K562 (cell line): ENCODE measurements around the gene GGCT. TPM values are rescaled to one million over a fixed set of nuclear protein-coding genes. Genes with fewer than 3 reads are reported as not detected.

Experiments
- CHD1 ChIP-seq: fragments of 200-600 bp; sonication (generic); IDR thresholded peaks from one replicate; pipeline ENCODE4 v1.6.1; 2012; ENCODE audit warnings: mild to moderate bottlenecking, moderate library complexity, low read length, inconsistent platforms
- DNMT1 ChIP-seq: fragments of 450-650 bp; IDR thresholded peaks from 2 replicates; pipeline ENCODE4 v1.6.1; 2016; ENCODE audit warnings: antibody characterized with exemption, mild to moderate bottlenecking
- E2F1 ChIP-seq: sonication (generic); formaldehyde crosslinking; IDR thresholded peaks from 2 replicates; pipeline ENCODE4 v1.8.1; 2023; ENCODE audit warnings: mild to moderate bottlenecking, missing genetic modification reagents, moderate library complexity
- HIVEP1 ChIP-seq: fragments of 250-450 bp; sonication (Bioruptor Pico); IDR thresholded peaks from 2 replicates; pipeline ENCODE4 v1.4.0; 2020; ENCODE audit warnings: mild to moderate bottlenecking
- HOMEZ ChIP-seq: fragments of 250-450 bp; sonication (Bioruptor Pico); IDR thresholded peaks from 2 replicates; pipeline ENCODE4 v1.4.0; 2020; ENCODE audit warnings: mild to moderate bottlenecking, moderate library complexity
- IFI16 ChIP-seq: fragments of 250-450 bp; sonication (Bioruptor Pico); IDR thresholded peaks from 2 replicates; pipeline ENCODE4 v2.1.2; 2022; ENCODE audit warnings: mild to moderate bottlenecking, inconsistent platforms
- MLX ChIP-seq, 2 experiments: fragments of 450-650 bp in 1 of 2; sonication (generic) in 1 of 2; formaldehyde crosslinking; conservative IDR thresholded peaks; 2 replicates each; pipeline versions ENCODE4 v1.4.0 to v1.8.1; 2020 to 2022; ENCODE audit warnings: mild to moderate bottlenecking in 1 of 2, missing genetic modification reagents in 1 of 2
- MNT ChIP-seq, 2 experiments: fragments of 450-650 bp; conservative IDR thresholded peaks; 2 replicates each; pipeline ENCODE4 v1.6.1; 2017; ENCODE audit warnings: mild to moderate bottlenecking in 2 of 2, moderate library complexity in 2 of 2
- NR4A1 ChIP-seq, 2 experiments: fragments of 250-450 bp in 1 of 2; fragments of 450-650 bp in 1 of 2; sonication (Bioruptor Pico) in 1 of 2; IDR thresholded peaks; 2 replicates each; pipeline versions ENCODE4 v1.4.0 to v1.6.1; 2016 to 2020; ENCODE audit warnings: mild to moderate bottlenecking in 2 of 2, missing compliant biosample characterization in 1 of 2, missing genetic modification characterization in 1 of 2, moderate library complexity in 1 of 2
- OTX1 ChIP-seq: fragments of 450-650 bp; formaldehyde crosslinking; IDR thresholded peaks from 2 replicates; pipeline ENCODE4 v1.4.0; 2022; ENCODE audit warnings: mild to moderate bottlenecking
- RBM22 ChIP-seq: fragments of 200-400 bp; formaldehyde crosslinking; IDR thresholded peaks from 2 replicates; pipeline ENCODE4 v1.6.1; 2018; ENCODE audit warnings: low read length, low read depth; ENCODE audit not compliant: poor library complexity, severe bottlenecking
- TEAD2 ChIP-seq: fragments of 450-650 bp; IDR thresholded peaks from 2 replicates; pipeline ENCODE4 v1.6.1; 2016; ENCODE audit warnings: missing genetic modification characterization, control low read depth, missing compliant biosample characterization
- TFE3 ChIP-seq: fragments of 450-650 bp; formaldehyde crosslinking; IDR thresholded peaks from 2 replicates; pipeline ENCODE4 v1.4.0; 2020; ENCODE audit warnings: mild to moderate bottlenecking, mixed read lengths
- THAP7 ChIP-seq: fragments of 250-450 bp; sonication (Bioruptor Pico); IDR thresholded peaks from 2 replicates; pipeline ENCODE4 v1.5.0; 2021
- THRA ChIP-seq: fragments of 450-650 bp; IDR thresholded peaks from 2 replicates; pipeline ENCODE4 v1.6.1; 2017; ENCODE audit warnings: mild to moderate bottlenecking, moderate library complexity
- ZNF445 ChIP-seq: fragments of 250-450 bp; sonication (Bioruptor Pico); IDR thresholded peaks from 2 replicates; pipeline ENCODE4 v1.4.0; 2020; ENCODE audit warnings: low read depth, mild to moderate bottlenecking, moderate library complexity
- ZNF785 ChIP-seq: fragments of 250-450 bp; sonication (Bioruptor Pico); IDR thresholded peaks from 2 replicates; pipeline ENCODE4 v1.4.0; 2020; ENCODE audit warnings: mild to moderate bottlenecking
- polyA plus RNA-seq, 8 experiments: library from polyadenylated mRNA; depleted of rRNA in 4 of 8; stranded (reverse) in 5 of 8; unstranded in 3 of 8; fragments of >200 nt; fragmentation: Nextera tagmentation in 2 of 8; fragmentation: Illumina TruSeq in 1 of 8; extraction: Ambion mirVana in 2 of 8; extraction: Trizol in 1 of 8; gene quantifications; 2 replicates each; pipeline versions ENCODE4 v1.2.1 to v1.2.3, GENCODE V29; 2011 to 2014; ENCODE audit warnings: inconsistent platforms in 1 of 8, missing spikeins in 1 of 8
- total RNA-seq, 7 experiments: library from RNA; depleted of rRNA in 6 of 7; stranded (reverse); fragments of >200 nt in 6 of 7; fragmentation: Illumina TruSeq in 2 of 7; extraction: Trizol in 2 of 7; gene quantifications; 2 replicates each; pipeline versions ENCODE4 v1.2.1 to v1.2.3, GENCODE V29; 2011 to 2021; ENCODE audit warnings: low replicate concordance in 1 of 7

Gene GGCT
- total and polyA plus RNA-seq, 9 of the 15 experiments (the other 6 are each of a cell fraction or from before 2014, with no cell fraction given), result 79.0 to 349 (median 136) TPM

- TF ChIP-seq NR4A1 (CRISPR knock-in tag; IDR thresholded peaks at IDR 0.05), result 0 out of 2 replicates have a peak, but pooled peaks have one; percentile 39
- no peak for TF ChIP-seq NR4A1 (tag; IDR thresholded peaks at IDR 0.05)
- TF ChIP-seq ZNF785 (CRISPR knock-in tag), result no peak
- no peak for TF ChIP-seq RBM22
- TF ChIP-seq MLX (CRISPR knock-in tag; conservative IDR thresholded peaks at IDR 0.05), result no peak
- TF ChIP-seq THAP7 (CRISPR knock-in tag), result no peak
- no peak for TF ChIP-seq MNT (conservative IDR thresholded peaks at IDR 0.05)
- TF ChIP-seq TEAD2 (tag), result no peak
- TF ChIP-seq CHD1, result no peak
- 0 out of 2 replicates have a peak, but pooled peaks have one; percentile 31 for TF ChIP-seq HOMEZ
- TF ChIP-seq THRA, result no peak
- TF ChIP-seq ZNF445 (CRISPR knock-in tag), result no peak
- no peak for TF ChIP-seq E2F1 (CRISPR knock-in tag)
- no peak for TF ChIP-seq IFI16 (CRISPR knock-in tag)
- TF ChIP-seq HIVEP1 (CRISPR knock-in tag), result no peak
- 0 out of 2 replicates have a peak, but pooled peaks have one; percentile 43 for TF ChIP-seq OTX1 (CRISPR knock-in tag)
- TF ChIP-seq DNMT1, result no peak
- TF ChIP-seq TFE3 (CRISPR knock-in tag), result peak; percentile 54; the same call in 1 of the 2 replicates
These were observed 45.4 kb upstream of the GGCT start (continued) for GRCh38 chr7:30549931-30550493.
